Neural progenitor cell (in vitro differentiated cells): Measurements from ENCODE around the gene EPHB1. TPM values are rescaled to one million over a fixed set of nuclear protein-coding genes. Genes with fewer than 3 reads are reported as not detected.

Source experiments
- DNase-seq: peaks from one replicate; pipeline ENCODE4 v3.0.0-alpha.2; 2016; ENCODE audit warnings: low spot score
- H2AFZ ChIP-seq: fragments of 200-600 bp; sonication (generic); replicated peaks from 2 replicates; pipeline ENCODE4 v1.6.1; 2016; ENCODE audit warnings: antibody characterized with exemption
- H3F3A ChIP-seq: fragments of 200-600 bp; sonication (generic); 2 replicates; pipeline ENCODE4 v1.6.1; 2016; ENCODE audit warnings: antibody characterized with exemption, low read depth
- H3K27ac ChIP-seq: fragments of 200-600 bp; sonication (generic); 2 replicates; pipeline ENCODE4 v1.5.1; 2016; ENCODE audit warnings: mild to moderate bottlenecking
- H3K27me3 ChIP-seq: fragments of 200-600 bp; sonication (generic); 2 replicates; pipeline ENCODE4 v1.6.1; 2016; ENCODE audit warnings: mild to moderate bottlenecking, moderate library complexity
- H3K36me3 ChIP-seq: fragments of 200-600 bp; sonication (generic); 2 replicates; pipeline ENCODE4 v1.5.1; 2016
- H3K4me1 ChIP-seq: fragments of 200-600 bp; sonication (generic); 2 replicates; pipeline ENCODE4 v1.6.1; 2016; ENCODE audit warnings: mixed run types
- H3K4me2 ChIP-seq: fragments of 200-600 bp; sonication (generic); 2 replicates; pipeline ENCODE4 v1.6.1; 2016
- H3K4me3 ChIP-seq: fragments of 200-600 bp; sonication (generic); 2 replicates; pipeline ENCODE4 v1.5.1; 2016
- H3K79me2 ChIP-seq: fragments of 200-600 bp; sonication (generic); 2 replicates; pipeline ENCODE4 v1.6.1; 2016; ENCODE audit warnings: low read depth
- H3K9ac ChIP-seq: fragments of 200-600 bp; sonication (generic); 2 replicates; pipeline ENCODE4 v1.6.1; 2016
- H3K9me3 ChIP-seq: fragments of 200-600 bp; sonication (generic); 2 replicates; pipeline ENCODE4 v1.5.1; 2016; ENCODE audit warnings: low read depth
- H4K20me1 ChIP-seq: fragments of 200-600 bp; sonication (generic); 2 replicates; pipeline ENCODE4 v1.6.1; 2016; ENCODE audit warnings: low read depth
- H3K27ac Mint-ChIP-seq: 3 replicates; pipeline ENCODE4 v1.8.0; 2021; ENCODE audit warnings: mixed read lengths
- H3K27me3 Mint-ChIP-seq: 2 replicates; pipeline ENCODE4 v1.8.0; 2022; ENCODE audit warnings: low read depth, mild to moderate bottlenecking, inconsistent platforms, moderate library complexity, mixed read lengths; ENCODE audit not compliant: insufficient read depth
- H3K36me3 Mint-ChIP-seq: 3 replicates; pipeline ENCODE4 v1.8.0; 2021; ENCODE audit warnings: mixed read lengths
- H3K4me1 Mint-ChIP-seq: 3 replicates; pipeline ENCODE4 v1.8.0; 2021; ENCODE audit warnings: mixed read lengths
- H3K4me3 Mint-ChIP-seq: 3 replicates; pipeline ENCODE4 v1.8.0; 2021; ENCODE audit warnings: mild to moderate bottlenecking, moderate library complexity, mixed read lengths
- H3K9me3 Mint-ChIP-seq: 3 replicates; pipeline ENCODE4 v1.8.0; 2020; ENCODE audit warnings: mixed read lengths
- CTCF ChIP-seq: fragments of 200-600 bp; sonication (generic); IDR thresholded peaks from 2 replicates; pipeline ENCODE4 v1.5.1; 2017; ENCODE audit warnings: antibody characterized with exemption, mild to moderate bottlenecking
- EZH2 ChIP-seq: fragments of 200-600 bp; sonication (generic); IDR thresholded peaks from 2 replicates; pipeline ENCODE4 v1.6.1; 2017; ENCODE audit warnings: antibody characterized with exemption, mild to moderate bottlenecking, moderate library complexity
- EZH2phosphoT487 ChIP-seq: fragments of 200-600 bp; sonication (generic); IDR thresholded peaks from 2 replicates; pipeline ENCODE4 v1.6.1; 2017; ENCODE audit warnings: antibody characterized with exemption
- total RNA-seq: library from RNA; depleted of rRNA; stranded (reverse); fragments of >200 nt; gene quantifications from 2 replicates; pipeline ENCODE4 v1.2.3, GENCODE V29; 2015; ENCODE audit warnings: low replicate concordance

The EPHB1 gene
- total RNA-seq, 1 donor from 2014 or later = 9.1 TPM

- Mint-ChIP-seq H3K27ac (no peak overlapping the region), H3K9me3 (no peaks in the 10 kb centered on the region), H3K4me3 (no peak overlapping the region), H3K27me3 (no peaks in the 10 kb centered on the region), H3K36me3 (no peaks in the 10 kb centered on the region), H3K4me1 (no peaks in the 10 kb centered on the region)
- Histone ChIP-seq H3K4me2 (no peak overlapping the region), H4K20me1 (peaks cover 6% of the 10 kb centered on the region), H2AFZ (no peak overlapping the region), H3K9ac (no peak overlapping the region), H3K36me3 (no peaks in the 10 kb centered on the region), H3K27me3 (no peaks in the 10 kb centered on the region), H3K79me2 (no peaks in the 10 kb centered on the region), H3K27ac (no peak overlapping the region), H3F3A (no peaks in the 10 kb centered on the region), H3K4me1 (peaks cover 6% of the 10 kb centered on the region), H3K4me3 (no peak overlapping the region), H3K9me3 (no peaks in the 10 kb centered on the region)
- DNase-seq = no peak
- TF ChIP-seq EZH2 = no peak
- TF ChIP-seq CTCF = no peak
- no peak for TF ChIP-seq EZH2phosphoT487
These were observed 81.8 kb downstream of the EPHB1 start for GRCh38 chr3:134876836-134877235.

DNA sequence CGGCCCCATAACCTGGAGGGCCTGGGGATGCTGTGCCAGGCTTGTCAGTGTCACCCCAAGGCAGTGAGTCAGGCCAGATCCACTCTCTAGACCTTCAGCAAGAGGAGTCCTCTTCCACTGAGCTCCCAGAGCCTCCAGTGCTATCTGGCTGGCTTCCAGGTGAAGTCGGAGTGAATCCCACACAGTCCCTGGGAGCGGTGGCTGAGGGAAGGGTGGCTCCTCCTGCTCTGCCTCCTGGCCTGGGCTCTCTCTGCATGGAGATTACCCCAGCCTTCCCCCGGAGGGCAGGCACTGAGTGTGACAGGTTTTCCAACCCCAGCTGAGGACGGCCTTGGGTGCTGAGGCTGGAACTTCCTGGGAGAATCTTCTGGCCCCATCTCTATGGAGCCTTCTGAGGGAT lies 82.7 kb downstream of the EPHB1 start:
- no peaks in the 10 kb centered on the region for H3K27me3 Mint-ChIP-seq
- H3K27ac Mint-ChIP-seq = no peak overlapping the region
- no peaks in the 10 kb centered on the region for H3K9me3 ChIP-seq
- no peaks in the 10 kb centered on the region for H3F3A ChIP-seq
- H3K9me3 Mint-ChIP-seq = no peaks in the 10 kb centered on the region
- H2AFZ ChIP-seq = no peak overlapping the region
- no peaks in the 10 kb centered on the region for H3K79me2 ChIP-seq
- H3K9ac ChIP-seq = no peak overlapping the region
- no peak overlapping the region for H3K4me2 ChIP-seq
- TF ChIP-seq EZH2phosphoT487 (no peak), EZH2 (no peak), CTCF (no peak)
- peaks cover 6% of the 10 kb centered on the region for H4K20me1 ChIP-seq
- H3K27ac ChIP-seq = no peak overlapping the region
- no peaks in the 10 kb centered on the region for H3K36me3 ChIP-seq
- no peaks in the 10 kb centered on the region for H3K4me1 Mint-ChIP-seq
- no peak for DNase-seq
- H3K36me3 Mint-ChIP-seq = no peaks in the 10 kb centered on the region
- H3K4me3 ChIP-seq = no peak overlapping the region
- H3K4me3 Mint-ChIP-seq = no peak overlapping the region
- no peaks in the 10 kb centered on the region for H3K27me3 ChIP-seq
- H3K4me1 ChIP-seq = peaks cover 6% of the 10 kb centered on the region

DNA sequence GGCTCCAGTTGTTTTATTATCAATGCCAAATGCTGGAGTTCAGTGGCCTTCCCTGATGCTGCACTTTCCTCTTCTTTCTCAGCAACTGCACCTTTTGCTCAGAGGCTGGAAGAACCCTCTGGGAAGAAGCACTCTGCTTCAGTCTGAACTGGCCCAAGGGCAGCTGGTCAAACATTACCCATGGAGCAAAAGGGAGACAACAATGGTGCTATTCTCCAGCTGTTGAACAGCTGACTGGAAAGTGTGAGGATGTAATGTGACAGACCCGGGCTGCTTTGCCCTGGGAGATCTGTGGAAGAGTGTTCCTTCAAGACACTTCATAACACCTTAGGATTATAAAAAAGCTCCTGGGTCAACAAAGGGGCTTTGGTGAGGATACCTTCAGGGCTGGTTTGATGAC lies 84.9 kb downstream of the EPHB1 start:
- Mint-ChIP-seq H3K36me3 (no peaks in the 10 kb centered on the region), H3K4me3 (no peak overlapping the region), H3K9me3 (no peaks in the 10 kb centered on the region), H3K27me3 (no peaks in the 10 kb centered on the region), H3K4me1 (no peaks in the 10 kb centered on the region), H3K27ac (no peak overlapping the region)
- H3K36me3 ChIP-seq = no peaks in the 10 kb centered on the region
- H3K9ac ChIP-seq = no peak overlapping the region
- no peaks in the 10 kb centered on the region for H3K79me2 ChIP-seq
- H4K20me1 ChIP-seq = no peaks in the 10 kb centered on the region
- H2AFZ ChIP-seq = no peak overlapping the region
- TF ChIP-seq EZH2phosphoT487 (no peak), CTCF (no peak), EZH2 (no peak)
- H3K27me3 ChIP-seq = no peaks in the 10 kb centered on the region
- no peak overlapping the region for H3K27ac ChIP-seq
- no peaks in the 10 kb centered on the region for H3K9me3 ChIP-seq
- H3K4me1 ChIP-seq = peaks cover 6% of the 10 kb centered on the region
- no peak for DNase-seq
- H3K4me2 ChIP-seq = peak overlapping the region; percentile 27
- no peaks in the 10 kb centered on the region for H3F3A ChIP-seq
- no peak overlapping the region for H3K4me3 ChIP-seq
